Activated T-helper 1 cell treated with anti-CD3 and anti-CD28 coated beads, Interleukin-12 subunit alpha, Interleukin-12 subunit beta, Interleukin-2, Interleukin-4 antibody, amounts not matched to agents 30 ng/mL and 10 ng/mL and 1 ng/mL, durations not matched to agents 14 hours and 24 hours and 36 hours (primary cell): Measurements from ENCODE around the gene CYP46A1. TPM values are rescaled to one million over a fixed set of nuclear protein-coding genes. Genes with fewer than 3 reads are reported as not detected.

ENCODE experiments used
- DNase-seq: peaks from one replicate; pipeline ENCODE4 v3.0.0; 2021; ENCODE audit warnings: low spot score
- H3K27ac Mint-ChIP-seq: one replicate; pipeline ENCODE4 v1.8.0; 2021; ENCODE audit warnings: mild to moderate bottlenecking, mixed read lengths
- H3K27me3 Mint-ChIP-seq: one replicate; pipeline ENCODE4 v1.8.0; 2022; ENCODE audit warnings: mild to moderate bottlenecking, moderate library complexity, mixed read lengths; ENCODE audit not compliant: insufficient read depth
- H3K36me3 Mint-ChIP-seq: one replicate; pipeline ENCODE4 v1.8.0; 2021; ENCODE audit warnings: low read depth, mixed read lengths
- H3K4me1 Mint-ChIP-seq: one replicate; pipeline ENCODE4 v1.8.0; 2021; ENCODE audit warnings: low read depth, mixed read lengths
- H3K4me3 Mint-ChIP-seq: one replicate; pipeline ENCODE4 v1.8.0; 2021; ENCODE audit warnings: mild to moderate bottlenecking, moderate library complexity, mixed read lengths
- H3K9me3 Mint-ChIP-seq: one replicate; pipeline ENCODE4 v1.8.0; 2021; ENCODE audit warnings: mixed read lengths
- intact Hi-C: fragments of 100-400 bp; cut with micrococcal nuclease; formaldehyde crosslinking; loops from one replicate; pipeline ENCODE4 v1.15.1; 2024
- total RNA-seq: library from RNA; stranded (reverse); gene quantifications from 2 replicates; pipeline ENCODE4 v1.2.3, GENCODE V29; 2022

CYP46A1 gene
- total RNA-seq, 1 donor from 2014 or later, result not detected

DNA sequence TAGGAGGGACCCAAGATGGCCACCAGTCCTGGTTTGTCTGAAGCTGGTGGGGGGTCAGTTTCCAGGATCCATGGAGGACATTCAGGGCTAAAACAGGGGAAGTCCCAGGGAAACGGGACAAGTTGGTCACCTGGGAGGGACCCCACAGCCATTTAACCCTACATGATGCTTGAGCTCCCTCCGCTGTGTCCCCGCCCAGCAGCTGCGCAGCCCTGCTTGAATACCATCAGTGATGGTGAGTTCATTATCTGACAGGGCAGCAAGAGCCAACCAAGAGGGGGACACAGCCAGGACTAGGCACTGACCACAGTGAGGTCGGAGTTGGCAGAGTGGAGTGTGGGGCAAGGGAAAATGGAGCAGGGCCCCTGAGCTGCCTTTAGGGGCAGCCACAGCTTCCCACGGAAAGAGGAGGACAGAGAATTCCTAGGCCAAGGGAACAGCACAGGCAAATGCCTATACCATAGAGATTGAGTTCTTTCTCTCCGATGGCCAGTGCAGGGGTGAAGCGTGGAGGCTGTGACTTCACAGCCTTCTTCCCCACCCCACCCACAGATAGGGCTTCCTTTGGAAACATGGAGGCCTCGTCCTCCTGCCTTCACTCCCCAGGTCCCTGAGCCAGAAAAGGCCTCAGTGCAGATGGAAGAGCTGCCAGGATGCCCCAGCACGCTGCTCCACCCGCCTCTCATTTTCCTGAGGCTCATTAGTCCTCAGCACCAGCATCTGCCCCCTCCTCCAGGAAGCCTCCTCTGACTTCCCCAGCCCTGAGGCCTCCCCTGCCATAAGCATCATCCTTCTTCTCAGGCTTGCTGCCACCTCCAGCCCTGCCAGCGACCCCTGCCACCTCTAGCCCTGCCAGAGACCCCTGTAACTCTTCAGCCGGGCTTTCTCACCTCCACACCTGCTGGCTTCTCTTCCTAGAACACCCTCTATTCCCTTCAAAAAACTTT, 51.4 kb downstream of the CYP46A1 start:
- peaks cover 23% of the 10 kb centered on the region for H3K27me3 Mint-ChIP-seq
- H3K9me3 Mint-ChIP-seq, result no peaks in the 10 kb centered on the region
- no peak overlapping the region for H3K4me3 Mint-ChIP-seq
- intact Hi-C loops, result no loop called here
- no peak for DNase-seq
- H3K36me3 Mint-ChIP-seq, result no peaks in the 10 kb centered on the region
- H3K27ac Mint-ChIP-seq, result no peak overlapping the region
- H3K4me1 Mint-ChIP-seq, result no peaks in the 10 kb centered on the region

DNA sequence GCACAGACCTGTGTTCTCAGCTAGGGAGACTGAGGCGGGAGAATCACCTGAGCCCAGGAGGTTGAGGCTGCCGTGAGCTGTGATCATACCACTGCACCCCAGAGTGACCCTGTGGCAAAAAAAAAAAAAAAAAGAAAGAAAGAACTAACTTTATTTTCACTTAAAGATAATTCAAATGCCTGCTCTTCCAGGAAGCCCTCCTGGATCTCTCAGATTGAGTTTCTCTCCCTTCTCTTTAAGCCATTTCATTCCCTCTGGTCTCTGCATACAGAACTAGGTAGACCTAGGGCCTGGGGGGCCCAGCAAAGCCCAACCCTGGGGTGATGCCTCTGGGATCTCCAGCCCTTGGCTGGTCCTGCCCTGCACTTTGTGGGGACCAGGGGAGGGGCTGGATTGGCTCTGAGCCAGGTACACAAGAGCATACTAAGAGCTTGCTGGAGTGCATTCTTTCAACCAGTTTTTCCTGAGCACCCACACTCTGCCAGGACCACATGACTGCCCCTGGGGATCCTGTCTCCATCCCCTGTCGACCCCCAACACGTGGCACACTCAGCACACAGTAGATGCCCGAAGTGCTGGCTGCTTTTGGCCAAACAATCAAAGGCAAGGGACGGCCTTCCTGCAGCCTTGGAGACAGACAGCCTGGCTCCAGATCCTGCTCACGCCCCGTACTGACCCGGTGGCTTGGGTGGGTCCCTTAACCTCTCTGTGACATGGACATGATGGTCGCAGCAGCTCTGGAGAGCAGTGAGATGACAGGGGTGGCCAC, 52.7 kb downstream of the CYP46A1 start:
- H3K4me3 Mint-ChIP-seq, result no peak overlapping the region

DNA sequence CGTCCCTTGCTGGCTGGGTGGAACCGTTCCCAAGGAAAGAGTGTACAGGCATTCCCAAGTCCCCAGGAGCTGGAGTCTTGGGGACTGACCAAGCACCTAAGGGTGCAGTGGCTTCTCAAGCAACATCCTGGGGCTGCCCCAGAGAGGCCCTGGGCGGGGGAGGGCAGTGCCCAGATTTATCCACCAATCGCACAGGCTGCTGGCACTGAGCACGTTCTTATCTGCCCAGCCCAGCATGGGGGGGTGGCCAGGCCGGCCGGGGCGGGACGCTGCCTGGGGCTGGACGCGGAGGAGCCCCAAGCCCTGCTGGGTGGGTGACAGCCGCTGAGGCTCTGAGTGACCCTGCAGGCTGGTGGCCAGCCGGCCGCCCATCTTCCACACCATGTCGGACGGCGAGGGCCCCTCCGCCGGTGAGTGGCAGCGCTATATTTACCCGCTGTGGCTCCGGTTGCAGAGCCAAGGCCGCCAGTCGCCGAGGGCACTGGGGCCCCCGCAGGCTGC, 53.4 kb downstream of the CYP46A1 start:
- no peak for DNase-seq
- intact Hi-C loops, result no loop called here
- Mint-ChIP-seq H3K27ac (no peak overlapping the region), H3K4me3 (no peak overlapping the region), H3K36me3 (no peaks in the 10 kb centered on the region), H3K9me3 (no peaks in the 10 kb centered on the region), H3K27me3 (peaks cover 25% of the 10 kb centered on the region), H3K4me1 (no peaks in the 10 kb centered on the region)

More for the DNA sequence above, 52.7 kb downstream of the CYP46A1 start:
- no peak overlapping the region for H3K27ac Mint-ChIP-seq
- H3K27me3 Mint-ChIP-seq, result peaks cover 21% of the 10 kb centered on the region
- intact Hi-C loops, result no loop called here
- H3K36me3 Mint-ChIP-seq, result no peaks in the 10 kb centered on the region
- H3K9me3 Mint-ChIP-seq, result no peaks in the 10 kb centered on the region
- H3K4me1 Mint-ChIP-seq, result no peaks in the 10 kb centered on the region
- no peak for DNase-seq

DNA sequence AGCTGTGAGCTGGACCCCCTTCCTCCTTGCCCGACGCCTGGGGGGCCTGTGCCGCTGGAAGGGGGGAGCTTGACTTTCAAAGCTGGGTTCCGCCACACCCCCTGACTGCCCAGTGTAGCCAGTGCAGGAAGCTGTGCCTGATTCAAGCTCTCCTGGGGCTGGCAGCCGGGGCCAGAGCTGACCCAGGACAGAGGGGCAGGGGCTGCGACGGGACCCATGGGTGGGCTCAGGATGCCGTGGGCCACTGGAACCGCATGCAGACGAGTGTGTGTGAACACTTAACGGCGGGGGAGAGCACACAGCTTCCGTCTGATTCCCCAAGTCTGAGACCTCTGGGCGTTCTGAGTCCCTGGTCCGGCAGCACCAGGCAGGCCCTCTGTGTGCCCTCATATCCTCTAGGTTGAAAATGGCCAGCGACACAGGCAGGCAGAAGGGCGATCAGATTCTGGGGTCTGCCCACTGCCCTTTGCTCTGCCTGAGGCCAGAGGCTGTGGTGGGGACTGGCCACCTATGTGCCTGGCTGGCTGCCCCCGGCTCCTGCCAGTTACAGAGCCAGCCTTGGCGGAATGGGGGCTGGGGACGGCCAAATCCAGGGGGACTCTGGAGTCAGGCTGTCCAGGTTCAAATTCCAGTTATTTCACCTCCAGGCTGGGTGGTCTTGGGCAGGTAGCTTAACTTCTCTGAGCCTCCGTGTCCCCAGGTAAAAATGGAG, 54.0 kb downstream of the CYP46A1 start:
- H3K36me3 Mint-ChIP-seq, result no peaks in the 10 kb centered on the region
- peaks cover 25% of the 10 kb centered on the region for H3K27me3 Mint-ChIP-seq
- H3K9me3 Mint-ChIP-seq, result no peaks in the 10 kb centered on the region
- intact Hi-C loops, result no loop called here
- no peak overlapping the region for H3K4me3 Mint-ChIP-seq
- H3K4me1 Mint-ChIP-seq, result no peaks in the 10 kb centered on the region
- no peak overlapping the region for H3K27ac Mint-ChIP-seq
- DNase-seq, result no peak

DNA sequence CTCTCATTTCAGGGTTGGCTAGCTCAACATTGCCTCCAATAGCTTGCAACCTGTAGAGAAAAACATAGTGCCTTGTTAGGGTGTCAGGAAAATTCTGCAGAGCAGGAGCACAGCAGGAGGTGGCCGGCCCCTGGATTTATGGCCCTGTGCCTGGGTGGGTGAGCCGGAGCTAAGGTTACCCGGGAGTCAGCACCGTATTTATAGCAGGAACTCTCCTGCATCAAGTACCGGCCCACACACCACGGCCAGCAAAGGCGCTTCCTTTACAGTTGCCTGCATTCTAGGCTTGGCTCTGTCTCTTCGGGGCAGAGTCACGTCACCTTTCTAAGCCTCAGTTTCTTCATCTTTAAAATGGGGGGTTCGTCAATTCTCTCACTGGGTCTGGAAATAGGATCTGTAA, 56.3 kb downstream of the CYP46A1 start:
- no peaks in the 10 kb centered on the region for H3K36me3 Mint-ChIP-seq
- no peak overlapping the region for H3K27ac Mint-ChIP-seq
- H3K4me3 Mint-ChIP-seq, result no peak overlapping the region
- H3K27me3 Mint-ChIP-seq, result peaks cover 33% of the 10 kb centered on the region
- no peaks in the 10 kb centered on the region for H3K4me1 Mint-ChIP-seq
- intact Hi-C loops, result no loop called here
- H3K9me3 Mint-ChIP-seq, result no peaks in the 10 kb centered on the region
- DNase-seq, result no peak

DNA sequence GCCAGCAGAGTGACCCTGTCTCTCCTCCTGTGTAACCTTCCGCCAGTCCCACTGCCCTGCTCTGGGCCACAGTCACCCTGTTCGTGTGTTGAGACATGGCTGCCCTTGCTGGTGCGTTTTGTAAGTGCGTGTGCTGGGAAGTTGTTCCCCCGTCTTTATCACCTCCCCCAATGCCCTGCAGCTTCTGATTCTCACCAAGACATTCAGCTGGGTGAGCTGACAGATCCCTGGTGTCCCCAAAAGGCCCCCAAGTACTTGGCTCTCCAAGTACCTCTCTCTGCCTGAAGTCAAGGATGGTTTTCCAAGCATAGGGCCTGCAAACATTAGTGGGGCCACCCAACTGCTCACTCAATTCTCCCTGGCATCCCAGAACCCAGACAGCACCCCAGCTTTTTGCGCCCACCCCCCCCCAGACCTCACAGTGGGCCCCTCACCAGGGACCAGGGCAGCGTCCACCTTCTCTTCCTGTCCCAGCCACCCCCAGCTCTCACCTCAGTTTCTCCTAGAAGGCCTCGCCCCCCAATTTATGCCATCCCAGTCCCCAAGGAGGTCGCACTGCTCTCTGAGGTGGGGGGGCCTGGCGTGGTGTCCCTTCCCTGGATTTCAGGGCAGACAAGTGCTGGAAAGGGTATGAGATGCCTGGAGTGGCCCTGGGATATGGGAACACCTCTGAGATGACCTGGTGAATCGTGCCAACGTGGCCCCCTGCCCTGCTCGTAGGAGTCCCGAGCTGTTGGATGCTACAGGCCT, 57.3 kb downstream of the CYP46A1 start:
- DNase-seq, result no peak
- no peaks in the 10 kb centered on the region for H3K9me3 Mint-ChIP-seq
- H3K4me1 Mint-ChIP-seq, result no peaks in the 10 kb centered on the region
- no peak overlapping the region for H3K27ac Mint-ChIP-seq
- no peak overlapping the region for H3K4me3 Mint-ChIP-seq
- intact Hi-C loops, result no loop called here
- peaks cover 36% of the 10 kb centered on the region for H3K27me3 Mint-ChIP-seq
- no peaks in the 10 kb centered on the region for H3K36me3 Mint-ChIP-seq

DNA sequence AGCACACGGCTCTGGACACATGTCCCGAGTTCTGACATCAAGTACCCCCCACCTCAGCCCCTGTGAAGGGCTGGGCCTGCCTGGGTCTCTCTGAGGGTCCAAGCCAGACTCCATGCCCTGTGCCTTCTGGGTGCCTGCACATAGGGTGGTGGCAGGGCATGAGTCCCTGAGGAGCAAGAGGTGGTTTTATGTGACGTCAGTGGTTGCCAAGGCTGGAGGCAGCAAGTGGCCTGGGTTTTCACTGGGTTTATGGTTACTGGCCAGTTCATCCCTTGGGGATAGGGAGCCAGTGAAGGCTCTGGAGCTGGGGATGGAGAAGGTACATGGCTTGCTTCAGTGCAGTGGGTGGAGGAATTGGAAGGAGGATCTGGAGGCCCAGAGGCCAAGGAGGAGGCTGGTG, 58.0 kb downstream of the CYP46A1 start:
- no peak overlapping the region for H3K27ac Mint-ChIP-seq
- H3K4me3 Mint-ChIP-seq, result no peak overlapping the region
- peaks cover 30% of the 10 kb centered on the region for H3K27me3 Mint-ChIP-seq
- intact Hi-C loops, result no loop called here
- no peaks in the 10 kb centered on the region for H3K9me3 Mint-ChIP-seq
- no peaks in the 10 kb centered on the region for H3K4me1 Mint-ChIP-seq
- DNase-seq, result no peak
- no peaks in the 10 kb centered on the region for H3K36me3 Mint-ChIP-seq

DNA sequence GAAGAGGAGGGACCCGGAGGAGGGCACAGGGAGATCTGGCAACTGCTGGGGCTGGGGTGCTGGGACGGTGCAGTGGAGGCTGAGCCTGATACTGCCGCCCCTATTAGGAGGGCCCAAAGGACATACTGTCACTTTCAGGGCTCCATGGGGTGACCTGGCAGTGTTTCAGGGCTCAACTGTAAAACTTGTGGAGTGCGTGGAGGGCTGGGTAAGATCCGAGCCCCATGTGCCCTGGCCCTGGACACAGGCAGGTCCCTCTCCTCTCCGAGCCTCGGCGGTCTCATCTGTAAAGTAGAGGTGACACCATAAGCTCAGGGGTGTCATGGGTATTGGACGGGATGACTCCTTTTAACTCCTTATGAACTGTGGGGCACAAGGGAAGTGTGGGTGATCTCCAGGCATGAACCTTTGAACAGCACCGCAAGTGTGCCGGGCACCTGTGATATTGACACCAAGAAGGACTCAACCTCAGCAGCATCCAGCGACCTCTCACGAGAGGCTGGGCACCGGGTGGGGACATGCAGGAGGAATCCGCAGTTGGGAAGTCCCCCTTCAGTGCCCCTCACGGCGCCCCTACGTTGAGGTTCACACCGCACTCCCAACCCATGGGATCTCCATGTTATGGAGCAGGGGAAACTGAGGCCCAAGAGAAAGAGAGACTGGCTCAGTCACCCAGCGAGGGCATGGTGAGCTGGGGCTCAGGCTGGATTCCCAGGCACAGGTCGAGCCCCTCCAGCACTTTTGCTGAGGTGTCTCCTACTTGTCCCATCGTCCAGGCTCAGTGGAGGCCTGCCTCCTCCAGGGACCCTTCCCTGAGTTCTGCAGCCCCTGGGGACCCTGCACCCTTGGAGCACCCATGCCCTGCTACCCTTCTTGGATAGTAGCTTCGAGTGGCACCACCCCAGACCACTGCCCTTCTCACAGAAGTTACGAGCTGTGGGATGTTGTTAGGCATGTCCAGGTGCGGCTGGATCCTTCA, 58.7 kb downstream of the CYP46A1 start:
- H3K27ac Mint-ChIP-seq, result no peak overlapping the region
- intact Hi-C loops, result no loop called here

DNA sequence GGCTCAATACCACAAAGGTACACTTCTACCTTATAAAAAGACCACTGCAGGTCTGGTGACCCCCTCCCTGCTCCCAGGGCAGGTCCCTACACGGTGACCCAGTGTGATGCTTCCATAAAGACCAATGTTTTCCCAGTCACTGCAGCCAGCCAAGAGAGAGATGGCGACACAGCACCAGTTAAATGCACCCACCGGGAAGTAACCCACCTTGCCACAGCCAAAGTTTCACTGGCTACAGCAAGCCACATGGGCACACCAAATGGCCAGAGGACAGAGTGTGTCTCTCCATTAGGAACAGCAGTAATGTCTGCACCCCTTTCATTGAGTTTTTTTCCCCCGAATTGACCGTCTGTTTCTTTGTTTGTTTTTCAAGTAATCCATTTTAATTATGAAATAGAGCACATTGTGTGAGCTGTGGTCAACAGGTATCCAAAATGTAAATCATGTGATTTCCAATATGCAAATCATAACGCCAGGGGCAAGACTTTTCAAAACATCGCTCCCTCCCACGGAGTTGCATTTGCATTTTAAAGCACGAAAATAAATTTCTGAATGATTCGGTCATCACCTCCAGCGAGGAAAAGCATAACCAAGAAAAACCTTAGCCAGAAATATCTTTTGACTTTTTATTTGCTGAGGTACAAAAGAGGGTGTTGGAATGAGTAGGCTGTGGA, 60.2 kb downstream of the CYP46A1 start:
- no peak for DNase-seq
- intact Hi-C loops, result no loop called here
- Mint-ChIP-seq H3K4me3 (no peak overlapping the region), H3K4me1 (no peaks in the 10 kb centered on the region), H3K9me3 (no peaks in the 10 kb centered on the region), H3K27ac (no peak overlapping the region), H3K27me3 (peaks cover 25% of the 10 kb centered on the region), H3K36me3 (no peaks in the 10 kb centered on the region)

More for the DNA sequence above, 58.7 kb downstream of the CYP46A1 start:
- peaks cover 26% of the 10 kb centered on the region for H3K27me3 Mint-ChIP-seq
- no peaks in the 10 kb centered on the region for H3K4me1 Mint-ChIP-seq
- H3K4me3 Mint-ChIP-seq, result no peak overlapping the region
- no peaks in the 10 kb centered on the region for H3K9me3 Mint-ChIP-seq
- no peak for DNase-seq
- no peaks in the 10 kb centered on the region for H3K36me3 Mint-ChIP-seq

DNA sequence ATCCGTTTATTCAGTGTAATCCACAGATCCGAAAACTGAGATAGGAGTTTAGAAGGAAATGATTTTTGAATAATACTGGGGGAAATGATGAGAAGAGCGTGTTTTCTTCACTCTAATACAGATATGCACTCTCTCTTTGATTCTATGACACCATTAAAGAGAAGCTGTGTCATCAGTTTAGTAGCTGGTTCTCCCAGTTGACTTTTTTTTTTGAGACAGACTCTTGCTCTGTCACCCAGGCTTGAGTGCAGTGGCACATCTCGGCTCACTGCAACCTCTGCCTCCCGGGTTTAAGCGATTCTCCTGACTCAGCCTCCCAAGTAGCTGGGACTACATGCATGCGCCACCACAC, 60.8 kb downstream of the CYP46A1 start:
- Mint-ChIP-seq H3K4me1 (no peaks in the 10 kb centered on the region), H3K27me3 (peaks cover 21% of the 10 kb centered on the region), H3K4me3 (no peak overlapping the region), H3K36me3 (no peaks in the 10 kb centered on the region), H3K9me3 (no peaks in the 10 kb centered on the region), H3K27ac (no peak overlapping the region)
- no peak for DNase-seq
- intact Hi-C loops, result no loop called here

DNA sequence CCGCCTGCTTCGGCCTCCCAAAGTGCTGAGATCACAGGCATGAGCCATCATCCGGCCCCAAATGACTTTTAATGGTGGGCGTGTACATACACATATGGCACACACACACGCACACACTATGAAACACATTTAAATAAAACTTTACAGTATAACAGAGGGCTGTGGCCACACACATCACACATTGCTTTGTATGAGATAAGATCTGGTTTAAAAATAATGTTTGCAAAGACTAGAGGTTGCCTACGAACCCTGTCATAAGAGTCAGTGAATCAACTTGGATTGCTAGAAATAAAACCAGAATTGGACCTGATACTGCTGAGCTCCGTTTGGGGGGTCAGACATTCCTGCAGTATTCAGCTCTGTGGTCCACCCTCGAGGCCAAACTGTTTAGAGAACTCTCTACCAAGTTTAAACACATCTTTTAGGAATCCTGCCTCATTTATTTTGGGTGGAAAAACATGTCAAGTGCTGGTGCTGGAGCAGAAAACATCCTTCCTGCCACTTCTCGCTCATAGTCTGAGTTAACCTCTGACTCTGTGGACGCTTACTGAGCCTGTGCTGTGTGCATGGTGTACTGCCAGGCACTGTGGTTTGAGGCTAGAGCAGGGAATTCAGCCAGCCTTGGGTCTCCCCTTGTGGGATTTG, 61.3 kb downstream of the CYP46A1 start:
- no peaks in the 10 kb centered on the region for H3K36me3 Mint-ChIP-seq
- H3K9me3 Mint-ChIP-seq, result no peaks in the 10 kb centered on the region
- no peak overlapping the region for H3K4me3 Mint-ChIP-seq
- H3K27me3 Mint-ChIP-seq, result peaks cover 20% of the 10 kb centered on the region
- intact Hi-C loops, result no loop called here
- no peak overlapping the region for H3K27ac Mint-ChIP-seq
- DNase-seq, result no peak
- H3K4me1 Mint-ChIP-seq, result no peaks in the 10 kb centered on the region
